GM18867 (cell line): ENCODE data around the gene PKM.

ENCODE experiments used
- ATAC-seq: cut with Tn5 transposase; IDR thresholded peaks from one replicate; pipeline ENCODE4 v1.9.1; 2021; ENCODE audit warnings: mild to moderate bottlenecking, moderate library complexity; ENCODE audit not compliant: unreplicated experiment

PKM gene

DNA sequence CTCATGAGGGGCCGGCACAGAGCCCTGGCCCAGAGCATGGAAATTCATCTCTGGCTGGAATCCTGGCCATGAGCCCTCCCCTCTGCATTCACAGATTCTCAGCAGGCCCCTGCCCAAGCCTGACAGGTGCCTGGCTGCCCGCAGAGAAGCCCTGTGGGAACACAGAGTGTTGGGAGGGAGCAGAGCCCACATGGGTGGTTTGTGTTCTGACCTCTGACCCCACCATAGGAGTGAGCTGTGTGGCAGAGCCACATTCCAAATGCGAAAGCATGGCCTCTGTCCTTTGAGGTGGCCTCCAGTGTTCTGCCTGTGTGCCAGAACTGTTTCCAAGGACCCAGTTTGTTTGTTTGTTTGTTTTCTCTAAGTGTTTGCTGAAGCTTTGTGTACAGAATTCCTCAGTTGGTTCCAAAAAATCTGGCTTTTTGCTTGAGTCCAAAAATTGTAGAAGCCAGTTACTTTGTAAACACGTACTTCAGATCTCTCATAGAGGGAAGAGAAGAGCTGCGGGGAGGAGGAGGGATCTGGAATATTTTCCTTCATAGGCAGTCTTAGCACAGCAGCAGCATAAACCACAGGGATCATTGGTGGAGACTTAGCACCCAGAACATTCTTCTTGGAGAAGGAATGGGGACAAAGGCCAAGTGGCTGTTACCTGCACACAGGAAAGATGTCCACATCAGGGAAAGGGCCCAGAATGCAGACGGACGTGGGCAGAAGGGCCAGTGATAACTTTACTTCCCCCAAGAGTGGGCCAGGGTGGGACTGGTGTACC, 69.4 kb downstream of the PKM start:
- ATAC-seq, result no peak

DNA sequence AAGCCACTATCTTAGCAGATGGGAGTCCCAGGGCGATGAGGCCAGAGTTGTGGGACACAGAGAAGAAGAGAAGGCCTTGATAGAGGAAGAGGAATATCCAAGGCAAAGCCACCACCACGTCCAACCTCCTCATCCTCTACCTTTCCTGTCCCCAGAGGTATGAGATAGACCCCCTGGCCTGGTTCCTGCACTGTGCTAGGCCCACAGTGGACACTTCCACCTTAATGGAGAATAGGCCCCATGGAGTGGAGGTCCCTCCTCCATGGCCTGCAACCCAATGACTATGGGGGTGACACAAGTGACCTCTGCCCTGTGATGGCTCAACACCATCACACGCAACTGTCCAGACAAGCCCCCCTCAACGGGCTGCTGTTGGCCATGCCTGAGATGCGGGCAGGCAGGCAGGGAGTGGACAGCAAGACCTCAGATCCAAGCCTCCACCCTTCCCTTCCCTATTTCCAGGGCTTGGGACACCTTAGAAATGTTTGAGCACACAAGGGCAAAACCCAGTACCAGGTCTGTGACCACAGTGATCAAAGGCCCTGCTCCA, 70.2 kb downstream of the PKM start:
- ATAC-seq, result no peak

DNA sequence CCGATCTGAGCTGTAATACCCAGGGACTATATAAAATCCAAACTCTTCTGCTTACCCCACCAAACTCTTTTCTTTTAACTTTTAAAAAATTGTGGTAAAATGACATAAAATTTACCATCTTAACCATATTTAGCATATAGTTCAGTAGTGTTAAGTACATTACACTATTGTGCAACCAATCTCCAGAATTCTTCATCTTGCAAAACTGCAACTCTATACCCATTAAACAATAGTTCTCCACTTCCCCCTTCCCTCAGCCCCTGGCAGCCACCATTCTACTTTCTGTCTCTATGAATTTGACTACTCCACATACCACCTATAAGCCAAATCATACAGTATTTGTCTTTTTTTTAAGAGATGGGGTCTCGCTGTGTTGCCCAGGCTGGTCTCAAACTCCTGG, 74.1 kb downstream of the PKM start:
- ATAC-seq, result no peak

DNA sequence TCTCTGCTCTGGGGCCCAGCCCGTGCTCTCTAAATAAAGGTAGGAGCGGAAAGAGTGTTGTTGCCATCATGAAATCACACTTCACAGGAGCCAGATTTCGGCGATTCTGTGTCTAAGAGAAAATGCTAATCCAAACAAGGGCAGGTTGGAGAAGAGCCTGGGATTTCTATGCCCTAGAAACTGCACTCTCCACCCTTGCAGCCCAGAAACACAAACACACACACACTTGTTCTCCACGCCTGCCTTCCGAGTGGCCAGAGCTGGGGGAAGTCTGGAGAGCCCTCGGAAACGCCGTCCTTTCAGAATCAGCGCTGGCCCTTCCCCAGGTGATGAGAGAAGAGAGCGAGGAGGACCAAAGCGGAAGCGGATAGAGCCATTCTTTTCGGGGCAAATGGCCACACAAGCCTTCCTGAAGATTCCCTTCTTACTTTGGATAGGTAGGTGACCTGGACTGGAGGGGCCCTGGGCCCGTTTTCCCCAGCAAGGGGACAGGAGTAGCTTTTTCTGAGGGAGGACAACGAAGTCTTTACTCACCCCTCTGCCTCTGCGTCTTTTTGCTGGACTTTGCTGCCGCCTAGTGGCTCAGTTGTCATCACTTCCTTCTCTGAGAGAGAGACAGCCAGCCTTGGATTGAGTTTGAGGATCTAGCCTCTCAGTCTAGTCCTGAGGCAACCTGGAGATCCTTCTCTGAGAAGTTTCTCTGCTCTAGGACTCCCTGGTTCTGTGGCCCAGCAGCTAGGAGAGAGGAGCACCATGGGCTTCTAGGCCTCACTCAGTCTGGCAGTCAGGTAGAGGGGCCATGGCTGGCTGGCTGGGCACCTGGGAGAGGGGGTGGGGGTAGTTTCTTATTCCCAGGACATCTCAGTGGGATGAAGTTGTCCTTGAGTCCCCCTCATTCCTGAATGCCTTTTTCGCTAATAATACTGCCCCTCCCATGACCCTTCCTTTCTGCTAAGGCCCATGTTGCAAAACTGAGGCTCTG, 75.1 kb downstream of the PKM start:
- no peak for ATAC-seq

DNA sequence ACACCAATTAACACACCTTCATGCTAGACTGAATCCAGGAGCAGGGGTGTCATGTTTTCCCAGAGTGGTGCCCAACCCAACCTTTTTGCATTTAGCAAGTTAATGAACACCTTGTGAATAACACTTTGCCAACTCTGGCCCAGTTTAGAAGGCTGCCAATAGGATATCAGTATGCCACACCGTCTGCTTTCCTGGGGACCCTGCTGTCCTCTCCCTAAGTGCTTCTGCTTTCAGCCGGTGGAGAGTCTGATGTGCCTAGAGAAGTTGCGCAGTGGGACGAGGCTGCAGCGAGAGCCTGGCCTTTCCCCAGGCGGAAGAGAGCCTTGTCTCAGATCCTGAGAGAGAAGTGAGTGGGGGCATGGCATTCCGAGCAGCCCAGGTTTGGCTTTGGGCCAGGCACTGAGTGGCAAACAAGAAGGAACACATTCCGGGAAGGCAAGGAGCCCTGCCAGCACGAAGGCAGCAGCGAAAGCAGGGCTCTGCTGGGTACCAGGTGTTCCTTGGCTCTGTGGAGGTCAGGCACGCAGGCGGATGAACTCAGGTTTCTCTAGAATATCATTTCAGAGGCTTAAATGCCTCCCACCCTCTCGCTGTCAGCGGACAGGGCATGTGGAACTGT, 75.9 kb downstream of the PKM start:
- no peak for ATAC-seq

DNA sequence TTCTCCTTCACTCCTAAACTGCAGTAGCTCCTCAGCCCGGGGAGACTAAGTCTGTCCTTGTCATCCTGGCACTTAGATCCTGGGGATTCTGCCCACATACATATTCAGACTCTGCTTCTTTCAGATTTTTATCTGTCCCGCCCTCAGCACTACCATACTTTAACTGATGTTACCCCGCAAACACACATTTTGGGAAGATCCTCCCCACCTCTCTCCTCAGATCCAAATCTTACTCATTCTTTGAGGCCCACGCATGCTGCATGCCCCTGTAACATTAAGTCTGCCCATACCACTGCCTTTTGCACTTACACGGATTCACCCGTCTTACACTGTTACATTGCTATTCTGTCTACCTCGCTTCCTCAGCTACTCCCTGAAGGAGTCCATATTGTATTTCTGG, 76.7 kb downstream of the PKM start:
- ATAC-seq, result no peak

DNA sequence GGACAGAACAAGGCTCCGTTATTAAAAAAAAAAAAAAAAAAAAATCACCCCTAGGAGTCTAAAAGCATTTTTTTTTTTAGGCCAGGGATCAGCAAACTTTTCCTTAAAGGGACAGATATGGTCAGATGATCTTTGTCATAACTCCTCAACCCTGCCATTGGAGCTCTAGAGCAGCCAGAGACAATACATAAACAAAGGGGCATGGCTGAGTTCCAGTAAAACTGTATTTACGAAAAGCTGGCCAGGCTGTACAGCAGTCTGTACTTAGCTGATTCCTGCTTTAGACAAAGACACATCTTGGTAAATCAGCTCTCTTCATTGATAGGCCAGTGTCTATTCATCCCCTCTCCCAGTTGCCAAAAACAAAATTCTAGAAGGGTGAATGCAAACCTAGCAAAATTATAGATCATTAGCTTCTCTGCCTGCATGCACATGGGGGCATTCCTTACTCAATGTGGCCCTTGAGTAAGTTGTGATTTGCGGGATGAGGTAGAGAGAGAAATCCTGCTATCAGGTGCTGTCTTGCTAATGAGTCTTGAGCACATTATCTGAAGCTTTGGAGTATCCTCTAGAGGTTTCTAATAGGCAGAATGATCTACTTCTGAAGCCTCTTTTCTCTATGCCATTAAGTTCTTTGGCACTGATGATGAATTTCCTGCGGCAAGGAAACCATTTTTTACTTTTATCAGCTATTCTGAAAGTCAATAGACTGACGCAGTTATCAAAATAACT, 77.6 kb downstream of the PKM start:
- no peak for ATAC-seq
